Inflammatory macrophage treated with lipopolysaccharide for 1 hour (primary cell): ENCODE results near the gene SET.
"Not testable (repeated sequence)": the region's sequence is repeated elsewhere in the genome, so short reads cannot be mapped to it uniquely, and the experiment has no call there.

ENCODE experiments used
- DNase-seq, 2 donors: peaks; one replicate each; pipeline ENCODE4 v3.0.0-alpha.2; 2020 to 2022

Gene SET

GRCh38 chr9:128688501-128689292 lies at the start of gene SET:
Gene SET (plus strand): TSS chr9:128689222. CDS start chr9:128689583, 361 bp downstream.
- peak; percentile 85 to 92 for DNase-seq

GRCh38 chr9:128640603-128641002 lies 48.4 kb upstream of the SET start:
- DNase-seq, result no peak

GRCh38 chr9:128642675-128643245 lies 46.3 kb upstream of the SET start:
- DNase-seq, result no peak

GRCh38 chr9:128643519-128644300 lies 45.3 kb upstream of the SET start:
- peak in 1 of 2 donors; percentile 37 for DNase-seq

- peak; percentile 42 to 73 for DNase-seq
Measured at GRCh38 chr9:128648206-128648605, 40.8 kb upstream of the SET start.

- no peak for DNase-seq
Measured at GRCh38 chr9:128651798-128652197, 37.2 kb upstream of the SET start.

GRCh38 chr9:128653908-128654307 lies 35.1 kb upstream of the SET start:
- no peak for DNase-seq

GRCh38 chr9:128654481-128654880 lies 34.5 kb upstream of the SET start:
- DNase-seq, result no peak

GRCh38 chr9:128656416-128657343 lies 32.3 kb upstream of the SET start, which contains the start of gene DYNC2I2:
Gene DYNC2I2 (minus strand): TSS chr9:128656847. CDS start chr9:128656726, 121 bp downstream.
- DNase-seq, result peak; percentile 88 to 97

GRCh38 chr9:128657344-128657704 lies 31.7 kb upstream of the SET start:
- no peak for DNase-seq

- DNase-seq, result no peak
Measured at GRCh38 chr9:128657796-128658195, 31.2 kb upstream of the SET start.

GRCh38 chr9:128666481-128666941 lies 22.5 kb upstream of the SET start:
- DNase-seq, result not testable (repeated sequence)

GRCh38 chr9:128669786-128670185 lies 19.2 kb upstream of the SET start:
- no peak for DNase-seq

GRCh38 chr9:128675382-128675781 lies 13.6 kb upstream of the SET start:
- no peak for DNase-seq

- DNase-seq, result no peak
Measured at GRCh38 chr9:128677794-128678193, 11.2 kb upstream of the SET start.

GRCh38 chr9:128683340-128684064 lies 5.5 kb upstream of the SET start:
- DNase-seq, result peak; percentile 42 to 53

- DNase-seq, result no peak
Measured at GRCh38 chr9:128684065-128684324, 5.0 kb upstream of the SET start.

- peak; percentile 65 to 72 for DNase-seq
Measured at GRCh38 chr9:128684325-128685199, 4.5 kb upstream of the SET start.

- DNase-seq, result peak; percentile 61 to 64
Measured at GRCh38 chr9:128685636-128686489, 3.2 kb upstream of the SET start.

- no peak for DNase-seq
Measured at GRCh38 chr9:128687453-128687852, 1.6 kb upstream of the SET start.
